Measurements from ENCODE around the gene WDR5.

DNA sequence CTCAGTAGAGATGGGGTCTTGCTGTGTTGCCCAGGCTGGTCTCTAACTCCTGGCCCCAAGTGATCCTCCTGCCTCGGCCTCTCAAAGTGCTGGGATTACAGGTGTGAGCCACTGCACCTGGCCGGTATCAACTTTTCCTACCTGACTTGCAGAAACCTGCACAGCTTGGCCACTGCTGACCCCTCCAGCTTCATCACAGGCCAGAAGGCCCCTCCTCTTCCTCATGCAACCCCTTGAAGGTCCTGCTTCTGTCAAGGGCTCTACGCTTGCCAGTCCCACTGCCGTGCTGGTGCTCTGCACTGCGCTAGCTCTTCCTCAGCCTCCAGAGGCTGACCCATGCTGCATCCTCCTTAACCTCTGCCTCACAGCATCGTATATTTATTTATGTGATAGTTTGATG, 61.0 kb downstream of the WDR5 start:
- TF ChIP-seq, protein P1, sequence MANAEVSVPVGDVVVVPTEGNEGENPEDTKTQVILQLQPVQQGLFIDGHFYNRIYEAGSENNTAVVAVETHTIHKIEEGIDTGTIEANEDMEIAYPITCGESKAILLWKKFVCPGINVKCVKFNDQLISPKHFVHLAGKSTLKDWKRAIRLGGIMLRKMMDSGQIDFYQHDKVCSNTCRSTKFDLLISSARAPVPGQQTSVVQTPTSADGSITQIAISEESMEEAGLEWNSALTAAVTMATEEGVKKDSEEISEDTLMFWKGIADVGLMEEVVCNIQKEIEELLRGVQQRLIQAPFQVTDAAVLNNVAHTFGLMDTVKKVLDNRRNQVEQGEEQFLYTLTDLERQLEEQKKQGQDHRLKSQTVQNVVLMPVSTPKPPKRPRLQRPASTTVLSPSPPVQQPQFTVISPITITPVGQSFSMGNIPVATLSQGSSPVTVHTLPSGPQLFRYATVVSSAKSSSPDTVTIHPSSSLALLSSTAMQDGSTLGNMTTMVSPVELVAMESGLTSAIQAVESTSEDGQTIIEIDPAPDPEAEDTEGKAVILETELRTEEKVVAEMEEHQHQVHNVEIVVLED (CRISPR knock-in tag; IDR thresholded peaks at IDR 0.05), result no peak
- TF ChIP-seq POLR2AphosphoS5 (IDR thresholded peaks at IDR 0.05; ENCODE audit: control insufficient read depth, insufficient read depth, low read depth, low read length) (no peak), CTBP1 (IDR thresholded peaks at IDR 0.05; ENCODE audit: borderline replicate concordance) (no peak), EGR1 (conservative IDR thresholded peaks at IDR 0.05) (no peak), POLR2A (conservative IDR thresholded peaks at IDR 0.05) (no peak), MXI1 (IDR thresholded peaks at IDR 0.05; ENCODE audit: low read depth, low read length) (no peak), EHMT2 (IDR thresholded peaks at IDR 0.05) (no peak), BRCA1 (IDR thresholded peaks at IDR 0.05) (no peak), BRCA1 (CRISPR knock-in tag; IDR thresholded peaks at IDR 0.05) (no peak), POLR2G (IDR thresholded peaks at IDR 0.05; ENCODE audit: low read depth, low read length) (no peak)
- TF ChIP-seq, protein P2, sequence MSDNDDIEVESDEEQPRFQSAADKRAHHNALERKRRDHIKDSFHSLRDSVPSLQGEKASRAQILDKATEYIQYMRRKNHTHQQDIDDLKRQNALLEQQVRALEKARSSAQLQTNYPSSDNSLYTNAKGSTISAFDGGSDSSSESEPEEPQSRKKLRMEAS (CRISPR knock-in tag; IDR thresholded peaks at IDR 0.05), result no peak
- TF ChIP-seq, protein P3, sequence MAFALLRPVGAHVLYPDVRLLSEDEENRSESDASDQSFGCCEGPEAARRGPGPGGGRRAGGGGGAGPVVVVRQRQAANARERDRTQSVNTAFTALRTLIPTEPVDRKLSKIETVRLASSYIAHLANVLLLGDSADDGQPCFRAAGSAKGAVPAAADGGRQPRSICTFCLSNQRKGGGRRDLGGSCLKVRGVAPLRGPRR (CRISPR knock-in tag; IDR thresholded peaks at IDR 0.05), result no peak

Measured in K562 (cell line).